Stomach (tissue), 4 donors: ENCODE results near the gene EPS8L3.

ENCODE experiments used
- POLR2A ChIP-seq, 4 donors: fragments of 450-650 bp; IDR thresholded peaks; one replicate each; pipeline ENCODE4 v1.6.1; 2016; ENCODE audit warnings: antibody characterized with exemption in 4 of 4, control low read depth in 2 of 4, mild to moderate bottlenecking in 1 of 4, moderate library complexity in 1 of 4
- TF ChIP-seq, protein P1 (sequence below), 7 experiments: fragments of 450-650 bp in 4 of 7; fragments of 200-600 bp in 3 of 7; sonication (generic) in 3 of 7; IDR thresholded peaks; one replicate each; pipeline ENCODE4 v1.5.1; 2016 to 2019; ENCODE audit warnings: antibody characterized with exemption in 7 of 7, control low read depth in 2 of 7, mild to moderate bottlenecking in 1 of 7

DNA sequence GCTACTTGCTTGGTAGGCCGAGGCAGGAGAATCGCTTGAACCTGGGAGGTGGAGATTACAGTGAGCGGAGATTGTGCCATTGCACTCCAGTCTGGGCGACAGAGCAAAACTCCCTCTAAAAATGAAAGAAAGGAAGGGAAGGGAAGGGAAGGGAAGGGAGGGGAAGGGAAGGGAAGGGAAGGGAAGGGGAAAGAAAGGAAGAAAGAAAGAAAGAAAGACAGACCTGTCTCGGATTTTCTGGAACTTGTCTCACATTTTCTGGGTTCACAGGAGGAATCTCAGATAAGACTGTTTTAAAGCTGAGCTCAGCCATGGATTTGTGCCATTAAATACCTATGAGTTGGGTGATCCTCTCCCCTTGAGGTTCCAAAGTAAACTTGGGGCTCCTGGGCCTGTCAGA is 38.8 kb downstream of the EPS8L3 start:
- TF ChIP-seq POLR2A (IDR thresholded peaks at IDR 0.05): no peak
- TF ChIP-seq, protein P1, sequence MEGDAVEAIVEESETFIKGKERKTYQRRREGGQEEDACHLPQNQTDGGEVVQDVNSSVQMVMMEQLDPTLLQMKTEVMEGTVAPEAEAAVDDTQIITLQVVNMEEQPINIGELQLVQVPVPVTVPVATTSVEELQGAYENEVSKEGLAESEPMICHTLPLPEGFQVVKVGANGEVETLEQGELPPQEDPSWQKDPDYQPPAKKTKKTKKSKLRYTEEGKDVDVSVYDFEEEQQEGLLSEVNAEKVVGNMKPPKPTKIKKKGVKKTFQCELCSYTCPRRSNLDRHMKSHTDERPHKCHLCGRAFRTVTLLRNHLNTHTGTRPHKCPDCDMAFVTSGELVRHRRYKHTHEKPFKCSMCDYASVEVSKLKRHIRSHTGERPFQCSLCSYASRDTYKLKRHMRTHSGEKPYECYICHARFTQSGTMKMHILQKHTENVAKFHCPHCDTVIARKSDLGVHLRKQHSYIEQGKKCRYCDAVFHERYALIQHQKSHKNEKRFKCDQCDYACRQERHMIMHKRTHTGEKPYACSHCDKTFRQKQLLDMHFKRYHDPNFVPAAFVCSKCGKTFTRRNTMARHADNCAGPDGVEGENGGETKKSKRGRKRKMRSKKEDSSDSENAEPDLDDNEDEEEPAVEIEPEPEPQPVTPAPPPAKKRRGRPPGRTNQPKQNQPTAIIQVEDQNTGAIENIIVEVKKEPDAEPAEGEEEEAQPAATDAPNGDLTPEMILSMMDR (IDR thresholded peaks at IDR 0.05): no peak
